ENCODE data around the gene TSPOAP1.

TSPOAP1 gene

DNA sequence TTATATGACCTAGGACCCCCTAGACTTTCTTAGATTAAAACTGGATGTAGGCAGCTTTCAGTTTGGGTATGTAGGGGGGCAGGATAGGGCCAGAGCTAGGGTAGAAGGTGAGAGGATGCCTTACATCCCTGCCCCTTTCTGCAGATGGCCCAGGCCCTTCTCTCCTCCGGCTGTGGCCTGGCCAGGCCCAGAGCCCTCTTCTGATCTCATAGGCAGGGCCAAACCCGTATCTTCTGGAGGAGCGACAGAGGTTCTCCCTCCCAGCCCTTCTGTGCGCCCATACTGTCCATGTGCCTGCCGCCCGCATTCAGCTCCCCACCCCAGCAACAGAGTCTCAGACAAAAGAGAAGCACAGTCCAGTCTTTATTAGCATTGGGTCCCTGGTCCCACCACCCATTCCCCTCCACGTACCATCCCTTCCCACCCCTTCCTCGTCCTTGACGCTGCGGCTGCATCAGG is 2.0 kb upstream of the TSPOAP1 start:
- DNase-seq (ENCODE audit: low read depth, low spot score), result no peak

GRCh38 chr17:58329810-58330537 is 1.4 kb upstream of the TSPOAP1 start:
- DNase-seq (ENCODE audit: low read depth, low spot score), result no peak

GRCh38 chr17:58329035-58329809 is 627 bp upstream of the TSPOAP1 start:
- DNase-seq (ENCODE audit: low read depth, low spot score), result no peak

DNA sequence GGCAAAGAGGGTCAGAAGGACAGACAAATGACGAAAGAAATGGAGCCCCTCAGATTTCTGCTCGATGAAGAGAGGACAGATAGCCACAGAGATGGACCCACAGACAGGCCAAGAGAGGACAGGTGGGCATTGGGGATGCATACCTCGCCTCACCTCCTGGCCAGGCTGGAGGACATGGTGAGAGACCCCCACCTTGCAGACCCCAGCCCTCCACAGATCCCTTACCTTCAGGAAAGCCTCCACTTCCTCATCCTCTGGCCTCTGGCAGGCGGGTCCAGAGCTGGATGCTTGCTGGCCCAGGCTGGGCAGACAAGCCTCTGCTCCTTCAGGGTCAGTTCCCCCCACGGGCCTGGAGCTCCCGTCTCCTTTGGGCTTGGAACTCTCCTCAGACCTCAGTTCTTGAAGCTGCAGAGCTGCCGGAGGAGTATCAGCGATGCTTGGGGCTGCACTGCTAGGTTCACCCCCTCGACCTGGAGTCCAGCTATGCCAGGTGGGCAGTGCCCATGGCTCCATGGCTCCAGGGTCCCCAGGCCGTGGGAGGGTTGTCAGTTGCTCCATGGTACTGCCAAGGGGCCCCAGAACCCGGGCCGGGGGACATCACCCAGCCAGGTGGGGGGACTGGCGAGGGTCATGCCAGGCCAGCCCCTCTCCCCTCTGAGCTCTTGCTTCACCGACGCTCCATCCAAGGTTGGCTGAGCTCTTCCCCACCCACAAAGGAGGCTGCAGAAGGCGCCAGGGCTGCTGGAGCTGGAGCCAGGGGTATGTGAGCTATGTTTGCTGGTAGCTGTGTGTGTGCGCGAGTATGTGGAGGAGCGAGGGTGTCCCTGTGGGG is 1.0 kb downstream of the TSPOAP1 start:
- DNase-seq (ENCODE audit: low read depth, low spot score), result no peak

GRCh38 chr17:58326609-58327362 is 1.8 kb downstream of the TSPOAP1 start:
- DNase-seq (ENCODE audit: low read depth, low spot score), result no peak

- peak; percentile 58 for DNase-seq (ENCODE audit: low read depth, low spot score)
These were observed 2.6 kb downstream of the TSPOAP1 start for GRCh38 chr17:58325976-58326468.

- DNase-seq (ENCODE audit: low read depth, low spot score), result peak; percentile 81
These were observed 3.3 kb downstream of the TSPOAP1 start for GRCh38 chr17:58325289-58325726.

- DNase-seq (ENCODE audit: low read depth, low spot score), result peak; percentile 65
These were observed 3.9 kb downstream of the TSPOAP1 start for GRCh38 chr17:58324409-58325288.

DNA sequence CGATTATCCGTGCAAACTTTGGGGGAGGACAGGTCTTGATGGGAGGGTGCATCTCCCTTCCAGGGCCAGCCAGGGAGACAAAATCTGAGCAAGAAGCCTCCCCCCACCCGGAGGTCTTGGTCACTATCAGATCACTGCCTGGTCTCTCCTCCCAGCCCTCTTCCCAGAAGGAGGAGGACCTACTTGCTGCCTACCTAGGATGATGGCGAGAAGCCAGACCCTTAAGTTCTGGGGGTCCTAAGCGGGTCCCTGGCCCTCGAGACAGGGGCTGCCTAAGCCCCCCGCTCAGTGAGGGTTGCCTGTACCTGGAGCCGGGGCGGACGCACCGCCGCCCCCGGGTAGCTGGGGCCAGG is 4.6 kb downstream of the TSPOAP1 start:
- no peak for DNase-seq (ENCODE audit: low read depth, low spot score)

DNA sequence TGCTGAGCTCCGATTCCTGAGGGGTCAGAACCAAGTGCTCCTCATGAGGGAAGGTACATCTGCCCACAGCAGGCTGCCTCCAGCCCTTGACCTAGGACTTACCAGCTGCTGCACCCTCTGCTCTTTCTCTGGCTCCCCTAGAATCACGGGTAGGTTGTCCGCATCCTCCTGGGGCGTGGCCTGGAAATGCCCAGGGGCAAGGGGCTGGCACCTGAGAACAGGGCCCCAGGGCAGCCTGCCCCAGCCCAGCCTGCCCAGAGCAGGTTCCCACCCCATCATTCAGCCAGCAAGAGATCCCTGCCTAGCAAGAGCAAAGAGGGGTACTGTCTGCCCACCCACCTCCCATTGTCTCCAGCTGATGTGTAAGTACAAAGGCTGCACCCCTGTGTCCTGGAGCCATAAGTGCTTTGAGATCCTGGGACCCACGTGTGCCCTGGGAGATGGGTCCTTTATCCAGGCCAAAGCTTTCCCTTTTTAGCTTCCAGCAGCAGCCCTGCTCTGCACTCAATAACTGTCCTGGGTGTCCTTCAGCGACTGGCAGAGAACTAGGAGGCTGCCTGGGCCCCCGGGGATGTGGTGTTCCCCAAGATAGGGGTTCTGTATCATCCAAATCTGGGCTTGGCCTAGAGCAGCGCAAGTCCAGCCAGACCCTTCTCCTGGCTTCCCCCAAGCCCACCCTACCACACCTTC is 5.1 kb downstream of the TSPOAP1 start:
- DNase-seq (ENCODE audit: low read depth, low spot score), result no peak

DNA sequence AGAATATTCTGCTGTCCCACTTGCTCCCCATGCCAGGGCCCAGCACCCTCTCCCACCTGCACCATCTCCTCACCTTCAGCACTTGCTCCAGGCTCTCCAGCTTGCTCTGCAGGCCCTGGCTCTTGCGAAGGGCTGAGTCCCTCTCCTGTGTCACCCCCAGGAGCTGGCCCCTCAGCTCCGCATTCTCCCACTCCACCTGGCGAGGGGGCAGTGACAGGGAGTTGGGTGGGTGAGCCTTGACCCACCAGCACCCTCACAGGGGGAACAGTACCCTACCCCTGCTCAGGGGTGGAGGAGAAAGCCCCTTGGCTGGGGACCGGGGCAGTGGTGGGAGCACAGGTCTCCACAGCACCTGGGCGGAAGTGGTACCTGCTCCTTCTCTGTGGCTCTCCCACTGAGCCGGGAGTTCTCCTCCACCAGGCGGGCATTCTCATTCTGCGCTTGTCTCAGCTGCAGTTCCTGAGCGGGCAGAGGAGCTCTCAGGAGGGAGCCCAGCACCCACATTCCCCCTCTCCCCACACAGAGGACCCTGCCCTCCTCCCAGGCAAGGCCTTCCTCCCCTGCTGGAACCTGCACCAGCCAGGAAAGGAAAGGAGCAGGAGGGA is 5.9 kb downstream of the TSPOAP1 start:
- no peak for DNase-seq (ENCODE audit: low read depth, low spot score)

GRCh38 chr17:58321571-58322525 is 6.7 kb downstream of the TSPOAP1 start:
- no peak for DNase-seq (ENCODE audit: low read depth, low spot score)

GRCh38 chr17:58320570-58321323 is 7.8 kb downstream of the TSPOAP1 start:
- no peak for DNase-seq (ENCODE audit: low read depth, low spot score)

DNA sequence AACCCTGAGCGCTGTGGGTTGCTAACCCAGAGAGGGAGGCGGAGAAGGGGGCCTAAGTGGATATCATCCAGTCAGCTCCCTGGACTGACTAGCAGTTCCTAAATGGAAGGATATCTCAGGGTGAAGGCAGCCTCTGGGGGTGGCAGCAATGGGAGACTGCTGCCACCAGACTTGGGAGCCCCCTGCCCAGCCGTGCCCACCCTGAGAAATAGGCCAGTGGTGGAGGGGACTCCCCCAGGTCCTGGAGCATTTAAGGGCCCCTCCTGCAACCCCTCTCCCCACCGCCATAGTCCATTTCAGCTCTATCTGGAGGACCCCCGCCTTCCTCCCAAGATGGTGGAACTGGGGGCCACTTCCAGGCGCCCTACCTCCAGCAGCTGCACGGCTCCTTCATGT is 8.4 kb downstream of the TSPOAP1 start:
- DNase-seq (ENCODE audit: low read depth, low spot score), result no peak

DNA sequence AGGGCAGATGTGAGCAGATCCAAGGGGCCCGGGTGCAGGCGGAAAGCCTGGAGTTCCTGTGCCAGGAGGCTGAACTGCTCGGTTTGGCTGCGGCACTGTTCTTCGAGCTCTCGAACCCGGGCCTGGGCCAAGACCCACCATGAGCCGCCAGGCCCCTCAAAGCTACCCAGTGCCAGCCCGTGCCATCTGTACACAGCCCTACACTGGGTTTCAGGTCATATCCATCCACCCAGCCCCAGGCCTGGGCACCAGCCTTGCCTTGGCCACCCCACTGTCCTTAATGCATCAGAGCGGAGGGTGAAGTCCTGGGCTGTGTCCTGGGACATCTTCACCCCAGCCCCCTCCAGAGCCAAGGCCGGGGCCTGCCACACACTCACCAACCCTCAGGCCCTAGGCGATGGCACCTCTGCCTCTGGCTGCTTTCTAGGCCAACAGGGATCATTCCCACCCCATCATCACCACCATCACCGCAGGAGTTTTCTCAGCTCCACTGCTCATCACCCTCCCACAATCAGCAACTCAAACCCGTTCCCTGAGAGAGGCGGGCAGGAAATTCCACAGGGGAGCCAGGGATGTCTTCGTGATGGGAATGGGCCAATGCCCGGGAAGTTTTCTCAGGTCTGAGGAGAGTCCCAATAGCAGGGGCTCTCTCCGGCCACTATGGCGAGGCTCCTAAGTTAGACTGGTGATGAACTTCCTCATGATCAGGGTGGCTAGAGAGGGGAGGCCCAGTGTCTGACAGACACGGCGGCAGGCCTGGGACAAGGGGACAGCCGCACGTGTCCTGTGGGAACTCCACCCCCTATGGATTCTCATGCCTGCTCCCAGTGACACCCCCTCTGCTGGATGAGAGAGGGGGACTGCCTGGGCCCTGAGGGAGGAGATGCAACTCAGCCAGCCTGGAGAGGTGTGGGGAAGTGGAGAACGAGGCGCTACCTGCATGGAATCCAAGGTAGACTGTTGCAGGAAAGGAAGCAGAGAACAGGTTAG is 9.1 kb downstream of the TSPOAP1 start:
- DNase-seq (ENCODE audit: low read depth, low spot score), result no peak

GRCh38 chr17:58318627-58319172 is 9.9 kb downstream of the TSPOAP1 start:
- DNase-seq (ENCODE audit: low read depth, low spot score), result no peak

Data from ELF-1 (cell line).